GM18873 (cell line): ENCODE results near the gene GMPPB.
"Not testable (repeated sequence)": the region's sequence is repeated elsewhere in the genome, so short reads cannot be mapped to it uniquely, and the experiment has no call there.

Source experiments
- ATAC-seq: cut with Tn5 transposase; IDR thresholded peaks from one replicate; pipeline ENCODE4 v1.9.1; 2021; ENCODE audit warnings: mild to moderate bottlenecking, moderate library complexity, moderate number of reproducible peaks; ENCODE audit not compliant: unreplicated experiment, low FRiP score

The GMPPB gene

DNA sequence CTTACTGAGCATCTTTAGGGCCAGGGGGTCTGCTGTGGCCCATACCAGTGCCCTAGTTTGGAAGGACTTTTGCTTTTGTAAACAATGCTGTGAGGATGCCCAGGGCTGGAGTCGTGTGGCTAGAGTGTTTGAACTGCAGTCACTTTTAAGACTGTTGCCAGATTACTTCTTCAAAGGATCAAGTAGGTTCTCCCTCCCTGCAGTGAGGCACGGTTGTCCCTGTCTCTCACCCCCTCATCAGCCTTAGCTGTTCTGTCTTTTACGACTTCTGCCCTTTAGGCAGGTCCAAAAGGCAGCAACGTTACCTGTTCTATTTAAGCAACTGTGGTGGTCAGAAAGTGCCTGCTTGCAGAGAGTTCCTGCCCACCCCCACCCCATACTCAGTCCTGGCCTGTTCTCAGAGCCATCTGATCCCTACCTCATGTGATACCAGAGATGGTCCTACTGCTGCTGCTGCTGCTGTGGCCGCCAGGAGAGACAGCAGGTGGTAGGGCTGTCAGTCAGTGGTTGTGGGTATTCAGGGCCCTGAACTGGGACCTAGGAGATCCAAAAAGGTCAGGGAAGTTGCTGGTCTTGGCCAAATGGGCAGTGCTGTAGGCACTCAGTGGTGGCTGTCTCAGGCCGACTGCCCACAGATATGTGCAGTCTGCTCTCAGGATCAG lies 29.2 kb downstream of the GMPPB start:
- not testable (repeated sequence) for ATAC-seq

- ATAC-seq = not testable (repeated sequence)
Observed at GRCh38 chr3:49691481-49691880, 32.3 kb downstream of the GMPPB start.

DNA sequence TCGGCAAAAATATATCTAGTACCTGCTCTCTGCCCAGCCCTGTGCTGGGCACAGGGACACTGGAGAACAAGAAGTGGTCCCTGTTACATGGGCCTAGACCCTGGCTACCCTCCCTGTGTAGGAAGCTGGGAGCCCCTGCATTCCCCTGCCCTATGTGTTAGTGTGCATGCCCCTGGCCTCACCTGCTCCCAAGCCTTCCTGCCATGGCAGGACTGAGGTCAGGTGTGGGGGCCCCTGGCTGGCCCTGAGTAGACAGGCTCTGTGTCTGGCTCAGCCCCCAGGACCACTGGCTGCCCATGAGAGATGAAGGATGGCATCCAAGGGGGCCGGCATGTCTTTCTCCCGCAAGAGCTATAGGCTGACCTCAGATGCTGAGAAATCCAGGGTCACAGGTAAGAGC lies 32.9 kb downstream of the GMPPB start:
- not testable (repeated sequence) for ATAC-seq

DNA sequence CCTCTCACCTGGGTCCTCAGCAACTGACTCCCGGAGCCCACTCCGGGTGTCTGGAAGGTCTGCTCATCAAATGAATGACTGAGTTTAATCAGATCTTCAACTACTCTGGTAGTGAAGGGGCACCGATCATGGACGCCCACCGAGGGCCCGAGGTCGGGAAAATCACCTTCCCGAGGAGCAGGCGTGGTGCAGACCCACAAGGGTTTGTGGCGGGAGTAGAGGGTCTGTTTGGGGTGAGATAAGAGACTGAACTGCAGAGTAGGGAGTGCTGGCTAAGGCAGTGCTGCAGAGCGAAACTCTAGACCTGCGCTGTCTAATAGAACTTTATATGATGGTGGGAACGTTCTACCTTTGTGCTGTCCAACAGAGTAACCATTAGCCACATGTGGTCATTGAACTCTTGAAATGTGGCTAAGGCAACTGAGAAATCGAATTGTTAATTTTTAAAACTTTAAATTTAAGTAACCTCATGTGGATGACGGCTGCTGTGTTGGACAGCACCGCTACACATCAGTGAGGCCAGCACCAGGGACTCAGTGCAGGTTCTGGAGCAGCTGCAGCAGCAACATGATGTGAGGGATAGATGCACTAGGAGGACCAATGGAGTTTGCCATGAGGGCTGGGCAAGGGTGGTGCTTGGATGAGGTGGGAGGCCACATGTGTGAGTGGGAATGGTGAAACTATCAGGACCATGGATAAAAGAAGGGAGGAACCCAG lies 33.7 kb downstream of the GMPPB start:
- not testable (repeated sequence) for ATAC-seq

- peak; percentile 40 for ATAC-seq
Observed at GRCh38 chr3:49689046-49689907, 34.5 kb downstream of the GMPPB start, which contains the start of the genes MST1 and RNF123. Gene MST1 (minus strand): TSS chr3:49689474. CDS start chr3:49688691, 783 bp downstream. Gene RNF123 (plus strand): TSS chr3:49689557. CDS start chr3:49691166, 1,609 bp downstream.

- ATAC-seq = not testable (repeated sequence)
Observed at GRCh38 chr3:49688338-49689045, 35.3 kb downstream of the GMPPB start.

DNA sequence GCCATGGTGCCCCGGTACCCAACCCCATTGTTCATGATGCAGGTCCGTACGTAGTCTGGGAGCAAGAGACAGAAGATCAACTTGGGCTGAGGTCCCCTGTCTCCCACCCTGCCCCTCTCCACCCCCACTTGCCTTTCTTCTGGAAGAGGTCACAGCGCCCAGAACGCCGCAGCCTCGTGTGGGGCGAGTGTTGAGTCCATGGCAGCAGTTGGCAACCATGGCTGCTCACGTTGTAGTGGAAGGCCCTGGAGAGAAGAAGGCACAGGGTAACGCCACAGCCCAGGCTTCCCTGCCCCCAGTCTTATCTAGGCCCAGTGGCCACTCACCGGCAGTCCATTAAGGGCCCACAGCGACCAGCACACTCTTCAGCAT lies 36.3 kb downstream of the GMPPB start:
- ATAC-seq = not testable (repeated sequence)

GRCh38 chr3:49686769-49687423 lies 36.9 kb downstream of the GMPPB start:
- ATAC-seq = not testable (repeated sequence)

- ATAC-seq = not testable (repeated sequence)
Observed at GRCh38 chr3:49686346-49686745, 37.4 kb downstream of the GMPPB start.

DNA sequence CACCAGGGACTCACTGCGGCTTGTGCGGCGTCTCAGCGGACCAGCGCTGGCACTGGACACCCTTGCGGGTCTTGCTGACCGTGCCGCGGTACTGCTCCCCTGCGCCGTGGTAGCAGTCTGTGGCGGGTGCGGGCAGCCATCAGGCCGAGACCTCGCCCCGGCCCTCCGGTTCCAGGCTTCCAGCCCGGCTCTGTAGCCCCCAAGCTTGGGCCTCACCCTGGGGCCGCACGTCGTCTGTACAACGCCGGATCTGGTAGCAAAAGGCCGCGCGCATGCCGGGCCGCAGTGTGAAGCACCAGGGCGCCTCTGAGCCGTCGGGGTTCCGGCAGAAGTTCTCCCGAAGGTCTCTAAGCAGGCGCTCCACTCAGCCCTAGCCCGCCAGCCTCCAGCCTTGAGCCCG lies 37.9 kb downstream of the GMPPB start:
- ATAC-seq = not testable (repeated sequence)

DNA sequence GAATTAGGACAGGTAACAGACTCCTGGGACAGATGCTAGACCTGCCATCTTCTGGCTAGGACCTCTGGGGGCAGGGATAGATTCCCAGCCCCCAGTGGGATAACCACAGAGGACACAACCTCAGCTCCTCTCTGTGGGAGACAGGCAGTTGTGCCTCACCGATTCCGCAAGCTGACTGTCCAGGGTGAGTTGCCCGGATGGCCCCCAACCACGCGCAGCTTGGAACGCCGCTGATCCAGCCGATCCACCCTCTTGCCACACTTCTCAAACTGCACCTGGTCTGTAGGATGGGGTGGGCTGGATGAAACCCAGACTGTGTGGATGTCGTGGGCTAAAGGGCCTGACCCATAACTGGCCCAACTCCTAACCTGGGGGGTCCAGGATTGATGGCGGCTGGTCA lies 38.6 kb downstream of the GMPPB start:
- not testable (repeated sequence) for ATAC-seq

DNA sequence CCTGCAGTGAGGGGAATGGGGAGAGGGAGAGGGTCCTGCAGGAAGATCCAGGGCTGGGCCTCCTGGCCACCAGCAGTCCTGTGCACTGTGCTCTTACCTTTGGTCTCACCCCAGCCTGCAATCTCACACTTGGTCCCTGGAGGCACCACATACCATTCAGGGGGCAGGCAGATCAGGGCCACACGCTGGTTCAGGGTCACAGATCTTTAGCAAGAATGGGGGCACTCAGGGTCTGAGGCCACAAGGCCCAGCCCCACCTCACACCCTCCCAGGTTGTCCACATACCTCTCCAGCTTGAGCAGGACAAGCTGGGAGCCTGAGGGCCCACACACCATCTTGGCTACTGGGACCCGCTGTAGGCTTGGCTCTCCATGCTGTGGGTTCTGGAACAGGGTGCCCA lies 39.3 kb downstream of the GMPPB start:
- not testable (repeated sequence) for ATAC-seq

DNA sequence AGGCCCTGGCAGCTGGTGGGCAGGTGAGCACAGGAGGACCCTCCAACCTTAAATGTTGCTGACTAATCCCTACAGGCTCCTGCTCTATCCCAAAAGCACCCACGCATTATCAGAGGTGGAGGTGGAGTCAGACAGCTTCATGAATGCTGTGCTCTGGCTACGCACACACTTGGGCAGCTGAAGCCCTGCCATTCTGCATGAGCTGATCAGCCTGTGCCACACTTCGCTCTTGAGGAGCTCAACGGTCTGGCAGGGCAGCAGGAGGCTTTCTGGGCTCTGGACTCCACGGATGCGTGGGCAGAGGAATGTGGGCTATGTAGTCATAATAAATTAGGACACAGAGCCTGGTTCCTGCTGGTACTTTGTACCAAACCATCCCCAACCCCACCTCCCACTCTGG lies 40.6 kb downstream of the GMPPB start:
- no peak for ATAC-seq

GRCh38 chr3:49681543-49681942 lies 42.2 kb downstream of the GMPPB start:
- ATAC-seq = no peak

DNA sequence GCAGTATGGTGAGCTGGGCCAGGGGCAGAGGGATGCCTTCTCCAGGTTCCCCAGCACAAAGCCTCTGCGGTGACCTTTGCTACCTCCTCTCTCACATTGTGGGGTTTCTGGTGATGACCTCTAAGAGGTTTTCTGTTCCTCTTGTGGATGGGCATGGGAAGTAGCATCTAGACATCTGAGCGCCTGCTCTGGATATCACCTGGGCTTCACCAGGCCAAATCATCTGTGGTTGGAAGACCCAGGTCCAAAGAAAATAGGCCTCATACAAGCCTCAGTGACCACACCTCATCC lies 42.6 kb downstream of the GMPPB start:
- ATAC-seq = no peak

- no peak for ATAC-seq
Observed at GRCh38 chr3:49680493-49681231, 43.1 kb downstream of the GMPPB start.

DNA sequence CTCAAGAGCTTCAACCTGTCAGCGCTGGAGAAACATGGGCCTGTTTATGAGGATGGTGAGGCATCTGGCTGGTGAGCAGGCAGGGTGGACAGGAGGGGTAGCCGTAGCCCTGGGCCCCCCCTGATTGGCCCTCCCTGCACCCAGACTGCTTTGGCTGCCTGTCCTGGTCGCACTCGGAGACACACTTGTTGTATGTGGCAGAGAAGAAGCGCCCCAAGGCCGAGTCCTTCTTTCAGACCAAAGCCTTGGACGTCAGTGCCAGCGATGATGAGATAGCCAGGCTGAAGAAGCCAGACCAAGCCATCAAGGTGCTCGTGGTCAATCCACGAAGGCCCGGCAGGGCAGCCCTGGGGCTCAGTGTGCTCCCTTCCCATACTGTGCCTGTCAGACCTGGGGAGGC lies 47.8 kb downstream of the GMPPB start:
- ATAC-seq = no peak

GRCh38 chr3:49674497-49674983 lies 49.2 kb downstream of the GMPPB start:
- ATAC-seq = no peak
